Naive thymus-derived CD4-positive, alpha-beta T cell (primary cell): ENCODE measurements around the gene ALG11. TPM values are rescaled to one million over a fixed set of nuclear protein-coding genes. Genes with fewer than 3 reads are reported as not detected.
A peak's percentile ranks its signal among the peaks of the same experiment; 100 is the strongest.
"Not testable (repeated sequence)": the region's sequence is repeated elsewhere in the genome, so short reads cannot be mapped to it uniquely, and the experiment has no call there.

Source experiments
- ATAC-seq: fragments of 150-1000 bp; cut with Tn5 transposase; 2 replicates; pipeline ENCODE4 v1.10.0; 2021; ENCODE audit warnings: mild to moderate bottlenecking, moderate library complexity
- CTCF ChIA-PET: fragments of 350-600 bp; sonication (Branson Sonifier 250); formaldehyde crosslinking; loops from one replicate; lab custom pipeline; 2021; ENCODE audit warnings: antibody characterized with exemption; lab: Charles Lee
- POLR2A ChIA-PET: fragments of 350-600 bp; sonication (Branson Sonifier 250); formaldehyde crosslinking; loops from one replicate; lab custom pipeline; 2021; ENCODE audit warnings: antibody characterized with exemption, inconsistent platforms; lab: Charles Lee
- DNase-seq, 9 donors: peaks; one replicate each; pipeline versions ENCODE4 v3.0.0 to v3.0.0-alpha.2; 2020 to 2022; ENCODE audit warnings: mixed read lengths in 1 of 9
- H3K27ac ChIP-seq: one replicate; pipeline ENCODE4 v1.7.0; 2013; ENCODE audit warnings: mild to moderate bottlenecking, low read depth, low read length, moderate library complexity
- H3K27me3 ChIP-seq, 2 donors: one replicate each; pipeline ENCODE4 v1.7.0; 2013; ENCODE audit warnings: low read length in 2 of 2, mild to moderate bottlenecking in 2 of 2, moderate library complexity in 2 of 2; ENCODE audit not compliant: control insufficient read depth in 2 of 2, insufficient read depth in 2 of 2
- H3K36me3 ChIP-seq, 3 experiments: 1 replicate in 2 of 3; 2 replicates in 1 of 3; pipeline ENCODE4 v1.7.0; 2013; ENCODE audit warnings: low read length in 3 of 3, mild to moderate bottlenecking in 3 of 3, moderate library complexity in 1 of 3; ENCODE audit not compliant: insufficient read depth in 3 of 3, control insufficient read depth in 2 of 3
- H3K4me1 ChIP-seq, 2 donors: one replicate each; pipeline ENCODE4 v1.7.0; 2013; ENCODE audit warnings: low read length in 2 of 2, mild to moderate bottlenecking in 2 of 2, moderate library complexity in 1 of 2; ENCODE audit not compliant: control insufficient read depth in 2 of 2, insufficient read depth in 2 of 2
- H3K4me3 ChIP-seq: 2 replicates; pipeline ENCODE4 v1.7.0; 2013; ENCODE audit warnings: mild to moderate bottlenecking, low read length
- H3K9me3 ChIP-seq, 3 experiments: 1 replicate in 2 of 3; 2 replicates in 1 of 3; pipeline ENCODE4 v1.7.0; 2013; ENCODE audit warnings: low read length in 3 of 3; ENCODE audit not compliant: control insufficient read depth in 2 of 3
- H3K27ac Mint-ChIP-seq, 9 donors: one replicate each; pipeline ENCODE4 v1.8.0; 2020 to 2022; ENCODE audit warnings: mixed read lengths in 9 of 9, mild to moderate bottlenecking in 8 of 9, moderate library complexity in 5 of 9, inconsistent platforms in 2 of 9
- H3K27me3 Mint-ChIP-seq, 5 donors: one replicate each; pipeline ENCODE4 v1.8.0; 2021 to 2022; ENCODE audit warnings: mixed read lengths in 5 of 5, mild to moderate bottlenecking in 1 of 5
- H3K36me3 Mint-ChIP-seq, 5 donors: one replicate each; pipeline ENCODE4 v1.8.0; 2020 to 2022; ENCODE audit warnings: mixed read lengths in 5 of 5, mild to moderate bottlenecking in 3 of 5, inconsistent platforms in 1 of 5
- H3K4me1 Mint-ChIP-seq, 7 donors: one replicate each; pipeline ENCODE4 v1.8.0; 2020 to 2022; ENCODE audit warnings: mixed read lengths in 7 of 7, mild to moderate bottlenecking in 3 of 7, inconsistent platforms in 1 of 7
- H3K4me3 Mint-ChIP-seq, 10 donors: one replicate each; pipeline ENCODE4 v1.8.0; 2020 to 2022; ENCODE audit warnings: mild to moderate bottlenecking in 10 of 10, mixed read lengths in 10 of 10, moderate library complexity in 6 of 10, inconsistent platforms in 2 of 10
- H3K9me3 Mint-ChIP-seq, 11 donors: one replicate each; pipeline ENCODE4 v1.8.0; 2020 to 2022; ENCODE audit warnings: mixed read lengths in 11 of 11, mild to moderate bottlenecking in 4 of 11, inconsistent platforms in 1 of 11, moderate library complexity in 1 of 11
- intact Hi-C, 2 donors: fragments of 100-400 bp; cut with micrococcal nuclease; formaldehyde crosslinking; loops; one replicate each; pipeline ENCODE4 v1.15.1; 2023
- polyA plus RNA-seq, 2 donors: library from polyadenylated mRNA; unstranded; fragments of 300-500 nt; fragmentation: Illumina TruSeq; gene quantifications; one replicate each; pipeline ENCODE4 v1.2.3, GENCODE V29; 2021
- total RNA-seq, 6 experiments: library from RNA in 5 of 6; stranded (reverse) in 5 of 6; gene quantifications; 1 replicate in 5 of 6; 2 replicates in 1 of 6; pipeline ENCODE4 v1.2.3 and lab custom pipeline; 2021 to 2026

The ALG11 gene
- total and polyA plus RNA-seq, 7 experiments from 2014 or later: 22.6 to 45.6 (median 31.7) TPM

DNA sequence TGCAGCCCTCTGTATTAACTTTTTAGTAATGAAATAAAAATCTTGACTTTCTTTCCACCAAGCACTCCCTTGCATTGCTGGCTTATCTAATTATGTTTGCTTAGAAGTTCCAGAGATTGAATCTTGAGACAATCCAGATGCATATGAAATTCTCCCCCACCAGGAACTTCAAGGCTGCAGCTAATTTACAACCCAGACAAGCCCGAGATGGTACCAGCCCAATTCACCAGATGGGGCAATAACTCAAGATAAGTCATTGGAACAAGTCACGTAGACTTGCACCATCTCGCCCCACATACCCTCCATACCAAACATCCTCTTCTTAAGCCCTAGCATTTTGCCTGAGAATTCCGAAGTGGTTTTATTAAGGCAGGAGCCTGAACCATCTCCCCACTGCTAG is 41.3 kb downstream of the ALG11 start:
- H3K4me1 ChIP-seq: no peaks in the 10 kb centered on the region
- CTCF ChIA-PET: no interaction called here
- no peak overlapping the region for H3K4me3 Mint-ChIP-seq
- POLR2A ChIA-PET: no interaction called here
- no peaks in the 10 kb centered on the region for H3K36me3 ChIP-seq
- H3K27me3 Mint-ChIP-seq: peaks cover 0 to 15% (median 0%) of the 10 kb centered on the region in 5 donors
- intact Hi-C loops: no loop called here
- H3K9me3 ChIP-seq: no peaks in the 10 kb centered on the region
- H3K27ac ChIP-seq: no peak overlapping the region
- peaks cover 0 to 25% (median 9%) of the 10 kb centered on the region in 5 donors for H3K36me3 Mint-ChIP-seq
- no peak overlapping the region for H3K4me3 ChIP-seq
- H3K27ac Mint-ChIP-seq: no peak overlapping the region
- no peak for DNase-seq
- no peaks in the 10 kb centered on the region for H3K4me1 Mint-ChIP-seq
- H3K9me3 Mint-ChIP-seq: peaks cover 3 to 58% (median 13%) of the 10 kb centered on the region in 11 donors
- ATAC-seq: no peak
- no peaks in the 10 kb centered on the region for H3K27me3 ChIP-seq

DNA sequence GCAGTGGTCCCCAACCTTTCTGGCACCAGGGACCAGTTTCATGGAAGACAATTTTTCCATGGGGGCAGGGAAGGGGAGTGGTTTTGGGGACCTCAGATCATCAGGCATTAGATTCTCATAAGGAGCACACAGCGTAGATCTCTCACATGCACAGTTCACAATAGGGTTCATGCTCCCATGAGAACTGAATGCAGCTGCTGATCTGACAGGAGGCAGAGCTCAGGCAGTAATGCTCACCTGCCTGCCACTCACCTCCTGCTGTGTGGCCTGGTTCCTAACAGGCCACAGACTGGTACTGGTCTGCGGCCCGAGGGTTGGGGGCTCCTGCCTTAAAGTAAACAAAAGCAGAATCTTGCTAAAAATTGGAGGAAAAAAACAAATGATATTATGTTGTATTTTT is 48.9 kb downstream of the ALG11 start:
- ATAC-seq, H3K4me3 Mint-ChIP-seq, H3K36me3 ChIP-seq, H3K27ac ChIP-seq, POLR2A ChIA-PET, H3K27ac Mint-ChIP-seq, intact Hi-C loops, H3K27me3 ChIP-seq, H3K27me3 Mint-ChIP-seq, H3K4me1 Mint-ChIP-seq, H3K4me3 ChIP-seq, H3K9me3 ChIP-seq, H3K36me3 Mint-ChIP-seq, H3K4me1 ChIP-seq, CTCF ChIA-PET, DNase-seq: not testable (repeated sequence)
- peaks cover 0 to 40% (median 19%) of the 10 kb centered on the region in 11 donors for H3K9me3 Mint-ChIP-seq

DNA sequence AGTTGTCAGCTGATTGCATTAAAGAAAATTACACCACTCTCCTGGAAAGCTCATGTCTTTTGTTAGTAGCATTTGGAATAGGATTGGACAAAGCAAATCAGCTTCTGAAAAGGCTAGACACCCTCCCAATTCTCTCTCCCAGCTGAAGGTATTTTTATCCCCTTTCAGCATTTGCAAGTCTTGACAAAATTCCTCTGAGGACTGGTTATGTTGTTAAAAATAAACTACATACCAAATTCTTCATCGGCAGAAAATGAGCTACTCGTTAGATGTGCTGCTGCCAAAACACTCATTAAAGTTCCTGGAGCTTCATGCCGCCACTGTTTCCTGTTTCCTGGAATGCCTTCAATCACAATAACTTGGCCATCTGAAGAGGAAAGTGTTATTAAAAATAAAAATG is 49.4 kb downstream of the ALG11 start:
- Mint-ChIP-seq H3K9me3 (peaks cover 0 to 44% (median 20%) of the 10 kb centered on the region in 11 donors), H3K27ac (no peak overlapping the region), H3K4me1 (no peaks in the 10 kb centered on the region), H3K27me3 (peaks cover 0 to 4% (median 0%) of the 10 kb centered on the region in 5 donors), H3K36me3 (peaks cover 0 to 6% (median 0%) of the 10 kb centered on the region in 5 donors), H3K4me3 (no peak overlapping the region)
- DNase-seq: no peak
- intact Hi-C loops: no loop called here
- H3K27me3 ChIP-seq: no peaks in the 10 kb centered on the region
- no peak overlapping the region for H3K4me3 ChIP-seq
- H3K36me3 ChIP-seq: no peaks in the 10 kb centered on the region
- no peaks in the 10 kb centered on the region for H3K4me1 ChIP-seq
- H3K9me3 ChIP-seq: peaks cover 0 to 7% (median 0%) of the 10 kb centered on the region in 3 experiments
- no peak for ATAC-seq
- ChIA-PET CTCF (no interaction called here), POLR2A (no interaction called here)
- no peak overlapping the region for H3K27ac ChIP-seq

DNA sequence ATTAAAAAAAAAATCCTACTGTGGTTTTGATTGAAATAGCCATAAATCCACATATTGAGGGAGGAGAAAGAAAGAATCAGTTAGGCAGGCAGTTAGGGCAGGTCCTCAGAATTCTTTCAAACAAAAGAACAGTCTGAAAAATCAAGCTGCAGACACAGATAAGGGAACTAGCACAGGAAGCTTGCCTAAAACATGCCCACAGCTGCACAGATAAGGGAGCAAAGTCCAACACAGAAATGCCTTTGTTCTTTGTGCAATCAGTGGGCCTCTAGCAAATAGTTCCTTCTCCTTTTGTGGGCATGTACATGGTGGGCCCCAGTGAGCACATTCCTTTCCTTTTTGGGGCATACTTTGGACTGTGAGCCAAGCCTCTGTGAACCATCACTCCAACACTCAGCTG is 55.0 kb downstream of the ALG11 start:
- H3K27ac ChIP-seq: no peak overlapping the region
- ATAC-seq (no peak), DNase-seq (no peak)
- ChIA-PET POLR2A (no interaction called here), CTCF (no interaction called here)
- H3K4me1 Mint-ChIP-seq: peaks cover 0 to 14% (median 0%) of the 10 kb centered on the region in 7 donors
- no peaks in the 10 kb centered on the region for H3K4me1 ChIP-seq
- peak overlapping the region in 1 of 9 donors; percentile 19 for H3K27ac Mint-ChIP-seq
- no peaks in the 10 kb centered on the region for H3K27me3 ChIP-seq
- H3K4me3 Mint-ChIP-seq: no peak overlapping the region
- no peaks in the 10 kb centered on the region for H3K36me3 ChIP-seq
- H3K4me3 ChIP-seq: no peak overlapping the region
- H3K9me3 Mint-ChIP-seq: peaks cover 8 to 72% (median 38%) of the 10 kb centered on the region in 11 donors
- H3K36me3 Mint-ChIP-seq: peaks cover 4 to 14% (median 9%) of the 10 kb centered on the region in 5 donors
- intact Hi-C loops: no loop called here
- peaks cover 10 to 28% (median 18%) of the 10 kb centered on the region in 5 donors for H3K27me3 Mint-ChIP-seq
- peaks cover 0 to 28% (median 7%) of the 10 kb centered on the region in 3 experiments for H3K9me3 ChIP-seq

DNA sequence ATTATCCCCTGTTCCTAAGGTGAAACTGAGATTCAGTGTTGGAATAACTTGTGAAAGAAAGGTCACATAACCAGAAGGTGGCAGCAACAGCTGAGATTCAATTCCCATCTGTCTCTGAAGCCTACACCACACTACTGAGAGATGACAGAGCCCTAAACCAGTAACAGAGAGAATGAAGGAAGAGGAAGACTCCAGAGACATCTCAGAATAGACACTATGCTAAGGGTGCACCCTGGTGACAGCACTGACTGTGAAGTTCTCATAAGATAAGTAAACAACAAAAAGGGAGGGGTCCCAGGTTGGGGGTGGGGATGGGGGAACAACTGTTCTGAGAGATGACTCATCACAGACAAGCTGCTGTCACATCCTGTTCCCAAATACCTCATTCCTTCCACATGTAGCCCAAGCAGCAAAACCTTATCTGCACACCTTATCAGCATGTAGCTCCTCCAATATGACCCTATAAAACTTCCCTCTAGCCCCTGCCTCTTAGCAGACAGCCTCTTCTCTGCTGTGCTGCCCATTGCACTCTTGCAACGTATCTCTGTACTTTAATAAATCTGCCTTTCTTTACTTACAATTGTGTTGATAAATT is 58.8 kb downstream of the ALG11 start:
- no peak for ATAC-seq

More for the DNA sequence above, 58.8 kb downstream of the ALG11 start:
- Histone ChIP-seq H3K27me3 (no peaks in the 10 kb centered on the region), H3K4me3 (no peak overlapping the region), H3K27ac (no peak overlapping the region), H3K4me1 (no peaks in the 10 kb centered on the region), H3K36me3 (no peaks in the 10 kb centered on the region), H3K9me3 (peaks cover 0 to 21% (median 7%) of the 10 kb centered on the region in 3 experiments)
- POLR2A ChIA-PET: no interaction called here
- H3K4me1 Mint-ChIP-seq: peaks cover 0 to 14% (median 0%) of the 10 kb centered on the region in 7 donors
- no peak overlapping the region for H3K27ac Mint-ChIP-seq
- H3K27me3 Mint-ChIP-seq: peaks cover 25 to 41% (median 27%) of the 10 kb centered on the region in 5 donors
- H3K4me3 Mint-ChIP-seq: no peak overlapping the region
- CTCF ChIA-PET: no interaction called here
- intact Hi-C loops: loop anchor here in 1 of 2 donors (2.0 kb wide), 1 partner anchor 56 kb away; no protein-coding TSS in a partner anchor
- peaks cover 8 to 52% (median 30%) of the 10 kb centered on the region in 11 donors for H3K9me3 Mint-ChIP-seq
- DNase-seq: peak in 1 of 9 donors; percentile 1
- H3K36me3 Mint-ChIP-seq: peaks cover 4 to 20% (median 8%) of the 10 kb centered on the region in 5 donors

Other genes starting within 250 kb of the ALG11 start
- 10 to 100 TPM in 4 of 5 experiments, 1 to 10 TPM in 1; 6.7 to 25.3 (median 20.1) TPM for gene DHRS12, start 208.2 kb upstream of the ALG11 start, total RNA-seq
- 10 to 100 TPM; 24.8 to 27.1 TPM for gene DHRS12, start 208.2 kb upstream of the ALG11 start, polyA plus RNA-seq
- 10 to 100 TPM in 2 of 5 experiments, 1 to 10 TPM in 2, under 1 TPM in 1; 0.19 to 23.3 (median 5.9) TPM for gene TMEM272, start 167.2 kb upstream of the ALG11 start, total RNA-seq
- gene TMEM272, start 167.2 kb upstream of the ALG11 start, polyA plus RNA-seq: under 1 TPM; 0.74 to 0.75 TPM
- not detected for gene CCDC70, start 150.4 kb upstream of the ALG11 start, total RNA-seq
- not detected for gene CCDC70, start 150.4 kb upstream of the ALG11 start, polyA plus RNA-seq
- 1 to 10 TPM in 4 of 5 experiments, under 1 TPM in 1; 0.48 to 1.4 (median 1.3) TPM for gene ATP7B, start 948 bp upstream of the ALG11 start, total RNA-seq
- under 1 TPM; 0.18 to 0.23 TPM for gene ATP7B, start 948 bp upstream of the ALG11 start, polyA plus RNA-seq
- gene UTP14C, start 12.3 kb downstream of the ALG11 start, total RNA-seq: 10 to 100 TPM in 3 of 5 experiments, 1 to 10 TPM in 2; 4.2 to 17.2 (median 12.9) TPM
- 1 to 10 TPM; 2.0 to 3.5 TPM for gene UTP14C, start 12.3 kb downstream of the ALG11 start, polyA plus RNA-seq
- not detected for gene NEK5, start 116.7 kb downstream of the ALG11 start, total RNA-seq
- gene NEK5, start 116.7 kb downstream of the ALG11 start, polyA plus RNA-seq: under 1 TPM in 1 of 2 donors, not detected in 1; 0.14 TPM
- gene NEK3, start 147.2 kb downstream of the ALG11 start, total RNA-seq: 1 to 10 TPM; 4.4 to 7.8 (median 4.5) TPM
- gene NEK3, start 147.2 kb downstream of the ALG11 start, polyA plus RNA-seq: 10 to 100 TPM in 1 of 2 donors, 1 to 10 TPM in 1; 5.0 to 17.5 TPM